Esophagus squamous epithelium (tissue), 4 donors: ENCODE results near the gene CAPS.
A peak's percentile ranks its signal among the peaks of the same experiment; 100 is the strongest.

Experiments used
- CTCF ChIP-seq, 6 experiments: fragments of 450-650 bp in 4 of 6; fragments of 200-600 bp in 2 of 6; sonication (generic) in 2 of 6; IDR thresholded peaks; one replicate each; pipeline ENCODE4 v1.5.1; 2016 to 2019; ENCODE audit warnings: antibody characterized with exemption in 6 of 6, mild to moderate bottlenecking in 4 of 6, moderate library complexity in 4 of 6
- POLR2A ChIP-seq, 4 donors: fragments of 450-650 bp; IDR thresholded peaks; one replicate each; pipeline ENCODE4 v1.6.1; 2017; ENCODE audit warnings: antibody characterized with exemption in 4 of 4, mild to moderate bottlenecking in 4 of 4, moderate library complexity in 3 of 4

- TF ChIP-seq CTCF (IDR thresholded peaks at IDR 0.05) (peak in 3 of 6 experiments; percentile 5 to 10 (median 9)), POLR2A (IDR thresholded peaks at IDR 0.05) (peak in 2 of 4 donors; percentile 56 to 67)
Measured at GRCh38 chr19:5904352-5905113, 9.5 kb upstream of the CAPS start, which contains the start of gene VMAC.
